GM21528 (cell line): ENCODE results near the gene PRKAG2.
"Not testable (repeated sequence)": the region's sequence is repeated elsewhere in the genome, so short reads cannot be mapped to it uniquely, and the experiment has no call there.

Experiments
- ATAC-seq: cut with Tn5 transposase; IDR thresholded peaks from one replicate; pipeline ENCODE4 v1.9.1; 2021; ENCODE audit warnings: mild to moderate bottlenecking, moderate library complexity; ENCODE audit not compliant: unreplicated experiment, low FRiP score

Gene PRKAG2

GRCh38 chr7:151756076-151756731 is 120.7 kb downstream of the PRKAG2 start:
- ATAC-seq, result no peak

GRCh38 chr7:151755131-151755801 is 121.6 kb downstream of the PRKAG2 start:
- ATAC-seq, result no peak

- no peak for ATAC-seq
These were observed 122.2 kb downstream of the PRKAG2 start for GRCh38 chr7:151754688-151755130.

DNA sequence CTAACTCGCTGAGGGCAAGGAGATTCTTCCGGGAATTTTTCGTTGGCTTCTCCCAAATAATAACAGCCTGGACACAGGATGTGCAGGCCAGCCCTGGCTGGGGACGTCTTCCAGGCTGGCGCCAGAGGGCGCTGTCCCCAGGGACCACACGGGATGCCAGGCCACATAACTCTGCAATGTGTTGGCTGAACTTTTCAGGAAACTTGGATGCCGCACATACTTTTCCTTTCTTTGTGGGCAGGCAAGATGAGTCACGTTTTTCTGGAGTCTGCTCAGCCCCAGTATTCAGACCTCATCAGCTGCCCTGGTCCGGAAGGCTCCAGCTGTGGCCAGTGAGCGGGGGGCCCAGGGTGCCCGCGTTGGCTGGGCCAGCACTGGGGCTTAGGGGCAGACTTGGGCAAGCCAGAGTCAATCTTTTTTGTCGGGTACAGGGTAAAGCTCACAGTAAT is 122.7 kb downstream of the PRKAG2 start:
- ATAC-seq, result no peak

GRCh38 chr7:151752816-151753595 is 123.9 kb downstream of the PRKAG2 start:
- no peak for ATAC-seq

- no peak for ATAC-seq
These were observed 124.9 kb downstream of the PRKAG2 start for GRCh38 chr7:151752037-151752436.

DNA sequence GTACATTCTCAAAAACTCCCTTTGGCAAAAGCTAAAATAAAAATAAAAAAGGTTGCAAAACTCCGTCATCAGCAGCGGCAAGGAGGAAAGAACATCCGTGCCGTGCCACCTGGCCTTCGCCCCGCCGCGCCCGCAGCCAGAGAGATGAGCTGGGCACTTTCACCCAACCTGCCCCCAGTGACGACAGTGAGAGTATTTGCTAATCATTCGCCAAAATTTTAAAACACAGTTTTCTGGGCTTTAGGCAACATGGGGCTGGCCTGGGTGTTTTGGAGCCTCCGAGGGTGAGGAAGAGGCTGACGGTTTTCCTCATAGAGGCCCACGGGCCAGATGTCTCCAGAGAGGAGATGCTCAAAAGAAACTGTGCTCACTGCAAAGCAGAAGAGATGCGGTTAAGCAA is 128.2 kb downstream of the PRKAG2 start:
- no peak for ATAC-seq

DNA sequence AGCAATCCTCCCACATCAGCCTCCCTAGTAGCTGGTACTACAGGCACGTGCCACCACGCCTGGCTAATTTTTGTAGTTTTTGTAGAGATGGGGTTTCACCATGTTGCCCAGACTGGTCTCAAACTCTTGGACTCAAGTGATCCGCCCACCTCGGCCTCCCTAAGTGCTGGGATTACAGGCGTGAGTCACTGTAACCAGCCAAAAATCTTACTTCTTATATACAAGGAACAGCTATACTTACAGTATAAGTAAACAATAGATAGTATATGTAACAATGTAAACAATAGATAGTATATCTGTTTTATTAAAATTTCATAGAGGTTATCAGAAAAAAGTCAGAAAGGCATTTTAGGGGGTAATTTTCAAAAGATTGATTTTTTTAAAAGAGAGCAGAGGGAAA is 128.9 kb downstream of the PRKAG2 start:
- not testable (repeated sequence) for ATAC-seq

GRCh38 chr7:151745706-151746105 is 131.2 kb downstream of the PRKAG2 start:
- no peak for ATAC-seq

DNA sequence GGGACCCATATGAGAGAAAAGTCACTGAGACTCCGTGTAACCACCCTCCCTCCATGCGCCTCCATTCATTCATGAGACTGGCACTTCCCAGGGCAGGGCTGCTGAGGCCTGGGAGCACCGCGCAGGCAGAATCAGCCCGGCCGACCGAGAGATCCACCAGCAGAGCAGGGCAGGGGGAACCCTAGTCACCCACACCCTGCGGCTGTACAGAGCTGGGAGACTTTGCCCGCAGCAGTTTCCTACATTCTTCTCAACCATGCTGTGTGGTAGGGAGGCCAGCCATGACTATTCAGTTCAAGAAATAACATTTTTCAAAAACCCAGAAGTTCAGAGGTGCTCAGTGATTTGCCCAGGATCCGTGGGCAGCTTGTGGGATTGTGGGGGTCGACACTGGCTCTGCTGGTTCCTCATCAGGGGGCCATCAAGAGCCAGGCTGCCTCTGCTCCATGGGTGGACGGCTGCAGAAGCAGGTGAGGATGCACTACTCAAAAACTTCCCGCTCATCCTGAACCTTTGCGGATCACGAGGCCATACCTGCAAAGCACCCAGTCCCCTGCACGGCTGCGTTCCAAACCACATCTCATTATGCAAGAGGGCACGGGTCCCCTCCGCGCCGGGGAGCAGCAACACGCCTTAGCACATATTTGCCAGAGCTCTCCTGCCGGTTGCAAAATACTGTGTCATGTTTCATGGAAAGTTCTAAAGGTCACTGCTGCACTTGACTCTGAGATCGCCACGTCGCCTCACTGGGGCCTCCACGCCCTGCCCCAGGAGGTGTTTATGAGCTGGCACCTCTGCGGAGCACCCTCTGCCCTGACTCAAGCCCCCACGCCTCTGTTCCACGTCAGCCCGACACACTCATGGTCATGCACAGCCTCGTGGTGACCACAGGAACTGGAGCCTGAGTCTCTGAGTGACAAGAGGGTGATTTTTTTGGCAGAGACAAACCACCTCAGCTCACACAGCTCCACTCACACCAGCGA is 132.0 kb downstream of the PRKAG2 start:
- ATAC-seq, result no peak

DNA sequence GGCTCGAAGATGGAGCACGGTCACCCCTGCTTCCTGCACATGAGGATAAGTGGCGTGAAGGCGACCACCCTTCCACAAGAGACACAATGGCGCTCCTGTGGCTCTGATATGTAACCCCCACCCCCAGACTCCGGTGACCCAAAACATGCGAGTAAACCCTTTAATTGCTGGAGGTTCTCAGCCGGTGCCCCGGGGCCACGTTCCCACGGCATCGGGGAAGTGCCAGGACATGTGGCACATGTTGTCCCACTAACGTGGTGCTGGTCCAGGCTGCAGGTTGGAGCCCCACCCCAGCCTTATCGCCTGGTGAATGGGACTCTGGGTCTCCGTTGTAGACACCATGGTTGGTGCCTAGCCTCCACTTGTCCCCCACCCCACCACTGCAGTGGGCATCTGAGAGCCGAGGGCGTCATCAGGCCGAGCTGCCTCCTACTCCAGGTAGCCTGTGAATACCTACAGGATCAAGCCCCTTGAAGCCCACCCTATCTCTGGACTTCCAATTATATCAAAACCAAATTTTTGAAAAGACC is 132.8 kb downstream of the PRKAG2 start:
- ATAC-seq, result no peak

GRCh38 chr7:151743481-151743983 is 133.4 kb downstream of the PRKAG2 start:
- no peak for ATAC-seq

DNA sequence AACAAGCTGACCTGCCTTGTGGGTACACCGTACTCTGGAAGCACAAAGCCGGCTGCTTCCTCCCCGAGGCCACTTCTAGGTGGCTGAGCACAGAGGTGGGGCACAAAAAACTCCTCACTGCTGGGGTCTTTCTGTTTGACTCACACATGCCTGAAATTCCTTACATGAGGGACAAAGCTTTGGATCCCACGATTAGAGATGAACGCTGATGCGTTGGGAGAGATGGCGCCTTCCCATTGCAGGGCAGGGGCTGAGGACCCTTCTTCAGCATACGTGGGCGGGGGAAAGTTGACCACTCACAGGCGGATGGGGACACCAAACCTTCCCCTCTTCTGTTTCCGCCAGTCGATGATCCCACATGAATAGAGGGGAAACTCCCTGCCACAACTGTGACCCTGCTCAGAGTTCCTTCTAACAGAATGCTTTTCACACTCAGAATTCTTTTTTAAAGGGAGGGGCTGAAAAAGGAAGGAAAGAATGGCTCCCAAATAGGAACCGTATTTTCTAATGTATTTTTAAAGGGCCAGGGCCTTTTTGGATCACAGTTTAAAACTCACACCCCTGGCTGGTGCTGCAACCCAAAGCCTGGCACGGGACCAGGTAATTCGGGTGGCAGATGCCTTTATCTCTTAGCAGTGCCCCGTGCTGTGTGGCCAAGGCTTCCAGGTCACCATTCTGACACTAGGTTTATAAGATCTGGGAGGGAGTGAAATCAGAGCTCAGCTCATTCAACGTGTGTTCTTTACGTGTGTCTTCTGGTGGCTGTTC is 134.0 kb downstream of the PRKAG2 start:
- no peak for ATAC-seq

DNA sequence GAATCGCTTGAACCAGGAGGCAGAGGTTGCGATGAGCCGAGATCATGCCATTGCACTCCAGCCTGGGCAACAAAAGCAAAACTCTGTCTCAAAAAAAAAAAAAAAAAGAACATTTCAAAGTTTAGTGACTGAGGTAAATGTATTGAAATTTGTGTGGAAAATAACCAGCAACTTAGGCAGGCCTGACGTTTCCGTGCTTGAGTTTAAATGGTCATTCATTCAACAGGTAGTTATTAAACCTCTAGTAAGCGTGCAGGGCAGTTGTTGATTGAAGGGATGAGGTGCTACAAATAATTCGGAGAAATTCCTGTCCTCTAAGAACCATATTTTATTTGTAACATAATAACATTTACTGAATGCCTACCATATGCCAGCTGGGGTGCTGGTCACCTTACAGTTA is 135.3 kb downstream of the PRKAG2 start:
- no peak for ATAC-seq

- no peak for ATAC-seq
These were observed 136.6 kb downstream of the PRKAG2 start for GRCh38 chr7:151740081-151740851.

- no peak for ATAC-seq
These were observed 138.0 kb downstream of the PRKAG2 start for GRCh38 chr7:151738925-151739324.

GRCh38 chr7:151736403-151736909 is 140.5 kb downstream of the PRKAG2 start:
- ATAC-seq, result no peak

GRCh38 chr7:151735851-151736402 is 141.0 kb downstream of the PRKAG2 start:
- ATAC-seq, result no peak
